ENCODE data around the gene VGLL3.
"Not testable (repeated sequence)": the region's sequence is repeated elsewhere in the genome, so short reads cannot be mapped to it uniquely, and the experiment has no call there.

- TF ChIP-seq CTCF (IDR thresholded peaks at IDR 0.05); EZH2 (IDR thresholded peaks at IDR 0.05; ENCODE audit: borderline replicate concordance, insufficient read depth, low read depth, low read length, poor library complexity, severe bottlenecking): not testable (repeated sequence)
These were observed 16.8 kb downstream of the VGLL3 start for GRCh38 chr3:86974177-86974576.
